K562 (cell line): Measurements from ENCODE around the gene MED16. TPM values are rescaled to one million over a fixed set of nuclear protein-coding genes. Genes with fewer than 3 reads are reported as not detected.

Experiments used
- BDP1 ChIP-seq: IDR thresholded peaks from 3 replicates; pipeline ENCODE4 v1.6.1; 2011; ENCODE audit not compliant: insufficient read length, insufficient read depth
- CBX5 ChIP-seq: IDR thresholded peaks from 2 replicates; pipeline ENCODE4 v1.6.1; 2014; ENCODE audit warnings: low read depth, borderline replicate concordance
- CREB1 ChIP-seq, 2 experiments: sonication (generic) in 1 of 2; formaldehyde crosslinking in 1 of 2; IDR thresholded peaks; 2 replicates each; pipeline versions ENCODE4 v1.6.1 to v1.8.0; 2012 to 2022; ENCODE audit warnings: inconsistent platforms in 1 of 2, mild to moderate bottlenecking in 1 of 2, missing genetic modification reagents in 1 of 2, moderate library complexity in 1 of 2
- DNMT1 ChIP-seq: fragments of 450-650 bp; IDR thresholded peaks from 2 replicates; pipeline ENCODE4 v1.6.1; 2016; ENCODE audit warnings: antibody characterized with exemption, mild to moderate bottlenecking
- E2F6 ChIP-seq, 2 experiments: IDR thresholded peaks; 2 replicates each; pipeline ENCODE4 v1.6.1; 2011; ENCODE audit warnings: borderline replicate concordance in 1 of 2, control low read depth in 1 of 2, low read depth in 1 of 2, low read length in 1 of 2, mild to moderate bottlenecking in 1 of 2, mixed read lengths in 1 of 2, moderate library complexity in 1 of 2; ENCODE audit not compliant: insufficient read depth in 1 of 2, insufficient read length in 1 of 2, poor library complexity in 1 of 2, severe bottlenecking in 1 of 2; ENCODE audit errors: extremely low read depth in 1 of 2
- EP300 ChIP-seq: IDR thresholded peaks from 2 replicates; pipeline ENCODE4 v1.6.1; 2012; ENCODE audit warnings: low read length, improper control_type of control experiment
- GTF2F1 ChIP-seq: IDR thresholded peaks from 2 replicates; pipeline ENCODE4 v1.6.1; 2011; ENCODE audit warnings: low read depth, low read length, improper control_type of control experiment
- IRF9 ChIP-seq: fragments of 450-650 bp; IDR thresholded peaks from 2 replicates; pipeline ENCODE4 v1.6.1; 2016; ENCODE audit warnings: missing biosample characterization, missing genetic modification characterization
- KDM1A ChIP-seq, 2 experiments: fragments of 450-650 bp; IDR thresholded peaks; 2 replicates each; pipeline ENCODE4 v1.6.1; 2016; ENCODE audit warnings: mild to moderate bottlenecking in 2 of 2
- PHF21A ChIP-seq: fragments of 450-650 bp; IDR thresholded peaks from 2 replicates; pipeline ENCODE4 v1.6.1; 2017; ENCODE audit warnings: low read depth, borderline replicate concordance
- PKNOX1 ChIP-seq: fragments of 450-650 bp; IDR thresholded peaks from 2 replicates; pipeline ENCODE4 v1.6.1; 2016
- POU5F1 ChIP-seq: fragments of 150-350 bp; IDR thresholded peaks from 2 replicates; pipeline ENCODE4 v1.6.1; 2014; ENCODE audit warnings: borderline replicate concordance, low read length, low read depth, mild to moderate bottlenecking; ENCODE audit not compliant: partially characterized antibody
- RB1 ChIP-seq: fragments of 450-650 bp; IDR thresholded peaks from 2 replicates; pipeline ENCODE4 v1.6.1; 2017; ENCODE audit warnings: low read depth, mild to moderate bottlenecking
- RBFOX2 ChIP-seq: fragments of 200-400 bp; formaldehyde crosslinking; IDR thresholded peaks from 2 replicates; pipeline ENCODE4 v1.6.1; 2017; ENCODE audit warnings: low read depth, mild to moderate bottlenecking, low read length, moderate library complexity
- RFX7 ChIP-seq: fragments of 250-450 bp; sonication (Bioruptor Pico); IDR thresholded peaks from 2 replicates; pipeline ENCODE4 v1.5.1; 2021; ENCODE audit warnings: mild to moderate bottlenecking
- SRF ChIP-seq, 2 experiments: fragments of 250-450, 450-650 bp in 1 of 2; sonication (Bioruptor Pico) in 1 of 2; sonication (generic) in 1 of 2; formaldehyde crosslinking; IDR thresholded peaks; 2 replicates each; pipeline versions ENCODE4 v1.5.0 to v1.5.1; 2020 to 2022; ENCODE audit warnings: mild to moderate bottlenecking in 1 of 2, missing genetic modification reagents in 1 of 2
- TAL1 ChIP-seq: fragments of 450-650 bp; IDR thresholded peaks from 2 replicates; pipeline ENCODE4 v1.6.1; 2016; ENCODE audit warnings: mild to moderate bottlenecking
- TSC22D4 ChIP-seq: fragments of 450-650 bp; IDR thresholded peaks from 2 replicates; pipeline ENCODE4 v1.6.1; 2016; ENCODE audit warnings: missing genetic modification characterization, missing biosample characterization, control low read depth
- ZBTB2 ChIP-seq: fragments of 450-650 bp; IDR thresholded peaks from 2 replicates; pipeline ENCODE4 v1.6.1; 2016; ENCODE audit warnings: antibody characterized with exemption
- ZBTB34 ChIP-seq: fragments of 250-450 bp; sonication (Bioruptor Pico); IDR thresholded peaks from 2 replicates; pipeline ENCODE4 v1.8.0; 2021; ENCODE audit warnings: mild to moderate bottlenecking, moderate library complexity
- ZNF175 ChIP-seq: fragments of 200-800 bp; sonication (Bioruptor generic); IDR thresholded peaks from 2 replicates; pipeline ENCODE4 v1.6.1; 2016; ENCODE audit warnings: low read depth, mild to moderate bottlenecking, missing genetic modification characterization, missing compliant biosample characterization
- ZNF311 ChIP-seq: fragments of 250-450 bp; sonication (Bioruptor Pico); IDR thresholded peaks from 2 replicates; pipeline ENCODE4 v1.4.0; 2020; ENCODE audit warnings: mild to moderate bottlenecking, moderate library complexity
- ZNF408 ChIP-seq: fragments of 250-450 bp; sonication (Bioruptor Pico); IDR thresholded peaks from 2 replicates; pipeline ENCODE4 v1.4.0; 2020; ENCODE audit warnings: low read depth, mild to moderate bottlenecking, moderate library complexity
- polyA plus RNA-seq, 8 experiments: library from polyadenylated mRNA; depleted of rRNA in 4 of 8; stranded (reverse) in 5 of 8; unstranded in 3 of 8; fragments of >200 nt; fragmentation: Nextera tagmentation in 2 of 8; fragmentation: Illumina TruSeq in 1 of 8; extraction: Ambion mirVana in 2 of 8; extraction: Trizol in 1 of 8; gene quantifications; 2 replicates each; pipeline versions ENCODE4 v1.2.1 to v1.2.3, GENCODE V29; 2011 to 2014; ENCODE audit warnings: inconsistent platforms in 1 of 8, missing spikeins in 1 of 8
- total RNA-seq, 7 experiments: library from RNA; depleted of rRNA in 6 of 7; stranded (reverse); fragments of >200 nt in 6 of 7; fragmentation: Illumina TruSeq in 2 of 7; extraction: Trizol in 2 of 7; gene quantifications; 2 replicates each; pipeline versions ENCODE4 v1.2.1 to v1.2.3, GENCODE V29; 2011 to 2021; ENCODE audit warnings: low replicate concordance in 1 of 7

The MED16 gene
- total and polyA plus RNA-seq, 9 of the 15 experiments (the other 6 are each of a cell fraction or from before 2014, with no cell fraction given) = 0.89 to 59.9 (median 8.6) TPM

- no peak for TF ChIP-seq SRF (CRISPR knock-in tag; IDR thresholded peaks at IDR 0.05)
- TF ChIP-seq TSC22D4 (tag) = no peak
- no peak for TF ChIP-seq RB1
- no peak for TF ChIP-seq CREB1 (IDR thresholded peaks at IDR 0.05)
- no peak for TF ChIP-seq CREB1 (CRISPR knock-in tag; IDR thresholded peaks at IDR 0.05)
- no peak for TF ChIP-seq GTF2F1
- no peak for TF ChIP-seq IRF9
- no peak for TF ChIP-seq TAL1
- TF ChIP-seq E2F6 (IDR thresholded peaks at IDR 0.05; ENCODE audit: borderline replicate concordance in 1 of 2, extremely low read depth in 1 of 2, insufficient read depth in 1 of 2, insufficient read length in 1 of 2, low read depth in 1 of 2, low read length in 1 of 2, poor library complexity in 1 of 2, severe bottlenecking in 1 of 2) = peak; percentile 21 to 35
- no peak for TF ChIP-seq RFX7 (CRISPR knock-in tag)
- TF ChIP-seq PHF21A = no peak
- no peak for TF ChIP-seq ZNF175 (CRISPR knock-in tag)
- no peak for TF ChIP-seq DNMT1
- peak; percentile 55 for TF ChIP-seq RBFOX2
- TF ChIP-seq POU5F1 = no peak
- no peak for TF ChIP-seq KDM1A (IDR thresholded peaks at IDR 0.05)
- peak; percentile 62 for TF ChIP-seq ZBTB2
- TF ChIP-seq ZNF311 (CRISPR knock-in tag) = no peak
- no peak for TF ChIP-seq EP300
- TF ChIP-seq ZBTB34 = no peak
- no peak for TF ChIP-seq BDP1
- peak; percentile 38 for TF ChIP-seq PKNOX1
- TF ChIP-seq CBX5 = no peak
- no peak for TF ChIP-seq ZNF408 (CRISPR knock-in tag)
These were observed 7.5 kb upstream of the MED16 start (continued) for GRCh38 chr19:900302-901111.
